GM19043 (cell line): Measurements from ENCODE around the gene DPEP3.

Experiments
- ATAC-seq: cut with Tn5 transposase; IDR thresholded peaks from one replicate; pipeline ENCODE4 v1.9.1; 2021; ENCODE audit warnings: low read depth; ENCODE audit not compliant: unreplicated experiment

Gene DPEP3

GRCh38 chr16:67967958-67968399 is 12.3 kb downstream of the DPEP3 start:
- ATAC-seq = no peak

DNA sequence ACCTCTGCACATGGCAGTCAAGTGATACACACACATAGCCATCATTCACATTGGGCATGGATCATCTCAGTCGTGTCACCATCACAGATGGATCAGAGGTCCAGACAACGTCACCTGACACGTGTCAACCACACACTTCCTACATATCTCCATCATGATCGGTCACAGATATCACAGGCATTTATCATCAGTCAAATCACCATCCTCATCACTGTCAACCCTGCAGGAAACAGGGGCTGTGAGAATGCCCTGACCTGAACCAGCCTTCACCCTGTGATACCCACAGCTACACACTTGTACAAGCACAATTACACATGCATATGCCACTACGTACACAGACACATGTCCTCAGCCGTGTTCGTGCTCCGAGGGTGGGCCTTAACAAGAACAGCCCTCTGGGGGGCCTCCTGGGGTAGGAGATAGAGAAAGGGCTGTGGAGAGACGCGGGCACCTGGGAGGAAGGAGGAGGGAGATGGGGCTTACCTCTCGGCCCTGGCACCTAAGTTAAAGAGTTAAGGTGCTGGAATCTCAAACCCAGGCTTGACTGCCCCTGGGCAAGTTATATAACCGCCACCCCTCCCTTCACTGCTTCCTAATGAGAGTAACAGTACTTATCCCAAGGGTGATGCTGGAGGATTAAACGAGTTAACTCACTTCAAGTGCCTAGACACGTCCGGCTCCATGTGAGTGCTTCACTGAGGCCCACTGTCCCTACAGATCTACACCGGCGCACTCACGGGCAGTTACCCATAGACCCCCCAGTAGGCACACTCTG is 12.9 kb downstream of the DPEP3 start:
- no peak for ATAC-seq

DNA sequence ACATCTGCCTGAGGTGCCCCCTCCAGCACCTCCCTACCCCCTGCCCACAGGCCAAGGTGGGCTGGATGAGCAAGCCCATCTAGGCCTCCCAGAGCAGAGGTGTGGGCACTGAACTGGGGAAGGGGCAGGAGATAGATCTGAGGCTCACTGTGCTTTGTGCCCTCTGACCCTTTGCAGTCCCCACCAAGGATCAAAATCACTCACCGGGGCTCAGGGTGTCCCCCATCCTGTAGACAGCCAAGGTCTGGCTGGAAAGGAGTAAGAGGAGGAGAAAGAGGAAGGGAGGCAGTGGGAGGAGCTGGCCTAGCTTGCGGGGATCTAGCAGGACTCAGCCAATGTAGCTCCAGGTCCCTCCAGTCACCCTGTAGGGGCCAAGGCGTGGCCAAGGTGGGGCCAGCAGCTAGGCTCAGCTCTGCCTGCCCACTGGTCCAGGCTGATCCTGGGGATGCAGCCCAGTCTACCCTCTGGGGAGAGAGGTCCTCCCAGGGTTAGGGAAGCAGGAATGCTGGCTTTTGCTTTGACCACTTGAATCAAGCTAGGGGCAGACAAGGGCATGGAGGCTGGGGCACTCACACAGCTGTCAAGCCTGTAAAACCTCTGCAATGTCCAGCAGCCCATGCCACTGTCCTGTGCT is 13.6 kb downstream of the DPEP3 start:
- ATAC-seq = no peak

GRCh38 chr16:67965668-67966548 is 14.4 kb downstream of the DPEP3 start:
- no peak for ATAC-seq

- no peak for ATAC-seq
These were observed 15.7 kb downstream of the DPEP3 start for GRCh38 chr16:67964477-67965131.

- no peak for ATAC-seq
These were observed 16.5 kb downstream of the DPEP3 start for GRCh38 chr16:67963662-67964321.

- ATAC-seq = no peak
These were observed 17.0 kb downstream of the DPEP3 start for GRCh38 chr16:67963292-67963661.

DNA sequence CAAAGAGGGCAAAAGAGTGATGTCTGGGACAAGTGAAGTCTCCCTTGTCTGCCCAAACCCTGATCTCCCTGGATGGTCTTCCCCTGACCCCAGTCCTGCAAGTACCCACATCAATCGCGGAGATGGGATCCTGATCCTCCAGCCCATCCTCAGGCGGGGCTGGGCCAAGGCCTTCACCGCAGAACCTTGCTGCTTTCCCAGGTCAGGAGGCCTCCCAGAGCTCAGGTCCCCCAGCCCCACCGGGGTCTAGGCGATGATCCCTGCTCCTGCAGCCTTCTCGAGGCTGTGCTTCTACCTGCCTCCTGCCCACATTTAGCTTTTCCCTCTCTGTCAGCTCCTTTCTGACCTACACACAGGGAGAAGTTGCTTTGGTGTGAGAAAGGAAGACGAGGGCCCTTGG is 18.2 kb downstream of the DPEP3 start:
- ATAC-seq = no peak

DNA sequence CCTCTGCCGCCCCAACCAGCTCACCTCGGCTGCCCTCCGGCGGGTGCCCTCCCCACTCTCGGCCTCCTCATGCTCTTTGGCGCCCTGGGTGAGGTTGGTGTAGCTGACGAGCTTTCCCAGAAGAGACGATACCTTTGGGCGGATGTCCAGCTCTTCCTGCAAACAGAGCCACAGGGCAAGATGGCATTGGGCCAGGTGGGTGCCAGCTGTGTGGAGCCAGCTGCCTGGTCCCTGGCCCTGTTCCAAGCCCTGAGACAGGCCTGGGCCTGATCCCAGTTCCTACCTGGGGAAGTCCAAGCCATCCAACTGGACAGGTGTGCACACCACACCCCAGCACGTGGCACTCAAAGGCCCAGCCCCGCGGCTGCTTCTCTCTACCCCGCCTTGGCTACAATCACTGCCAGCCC is 18.7 kb downstream of the DPEP3 start:
- no peak for ATAC-seq

GRCh38 chr16:67959536-67960329 is 20.6 kb downstream of the DPEP3 start:
- ATAC-seq = no peak

DNA sequence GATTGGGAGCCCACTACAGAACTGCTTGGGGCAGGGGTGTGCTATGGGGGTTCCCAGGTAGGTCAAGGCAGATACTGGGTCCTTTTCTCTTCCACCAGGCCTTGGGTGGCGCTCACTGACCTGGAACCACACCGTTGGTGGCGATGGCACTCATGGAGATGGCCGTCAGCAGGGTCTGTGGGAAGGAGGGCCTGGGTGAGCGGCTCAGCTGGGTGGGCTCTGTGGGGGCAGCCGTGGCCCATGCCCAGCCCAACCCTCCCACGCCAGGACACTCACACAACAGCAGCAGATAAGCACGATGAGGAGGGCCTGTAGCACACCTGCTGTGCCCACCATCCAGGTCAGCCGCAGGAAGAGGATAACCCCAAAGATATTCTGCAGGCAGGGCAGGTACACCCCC is 22.7 kb downstream of the DPEP3 start:
- no peak for ATAC-seq

DNA sequence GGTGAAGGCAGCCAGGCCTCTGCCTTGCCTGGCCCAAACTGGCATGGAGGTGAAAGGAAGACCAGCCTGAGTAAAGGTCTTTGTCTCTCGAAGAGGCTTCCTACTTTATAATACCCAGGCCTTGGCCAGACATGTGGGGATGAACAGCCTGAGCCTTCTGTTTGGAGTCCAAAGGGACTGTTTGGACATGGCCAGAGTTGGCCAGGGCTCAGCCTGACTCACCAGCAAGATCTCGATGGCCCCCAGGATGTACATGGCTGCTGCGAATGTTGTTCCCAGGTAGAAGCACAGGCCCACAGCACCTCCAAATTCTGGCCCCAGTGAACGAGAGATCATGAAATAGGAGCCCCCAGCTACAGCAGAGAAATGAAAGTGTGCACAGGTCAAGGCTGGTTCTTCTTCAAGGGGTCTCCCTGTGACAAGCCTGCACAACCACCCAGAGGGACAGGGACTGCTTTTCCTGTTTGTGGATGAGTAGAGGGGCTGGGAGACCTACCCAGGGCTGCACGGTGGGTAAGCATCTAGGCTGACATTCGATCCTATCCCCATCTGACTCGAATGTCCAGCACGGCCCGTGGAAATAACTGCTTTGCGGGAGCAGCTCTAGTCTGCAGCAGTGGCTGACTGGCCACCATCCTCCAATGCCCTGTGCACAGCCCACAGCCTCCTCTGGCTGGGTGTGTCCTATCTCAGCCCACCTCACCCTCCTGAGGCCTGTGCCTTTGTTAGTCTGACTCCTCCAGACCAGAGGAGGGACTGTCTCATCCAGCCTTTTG is 25.7 kb downstream of the DPEP3 start:
- no peak for ATAC-seq

- no peak for ATAC-seq
These were observed 26.5 kb downstream of the DPEP3 start for GRCh38 chr16:67953641-67954375.

- no peak for ATAC-seq
These were observed 28.8 kb downstream of the DPEP3 start for GRCh38 chr16:67951485-67951884.

DNA sequence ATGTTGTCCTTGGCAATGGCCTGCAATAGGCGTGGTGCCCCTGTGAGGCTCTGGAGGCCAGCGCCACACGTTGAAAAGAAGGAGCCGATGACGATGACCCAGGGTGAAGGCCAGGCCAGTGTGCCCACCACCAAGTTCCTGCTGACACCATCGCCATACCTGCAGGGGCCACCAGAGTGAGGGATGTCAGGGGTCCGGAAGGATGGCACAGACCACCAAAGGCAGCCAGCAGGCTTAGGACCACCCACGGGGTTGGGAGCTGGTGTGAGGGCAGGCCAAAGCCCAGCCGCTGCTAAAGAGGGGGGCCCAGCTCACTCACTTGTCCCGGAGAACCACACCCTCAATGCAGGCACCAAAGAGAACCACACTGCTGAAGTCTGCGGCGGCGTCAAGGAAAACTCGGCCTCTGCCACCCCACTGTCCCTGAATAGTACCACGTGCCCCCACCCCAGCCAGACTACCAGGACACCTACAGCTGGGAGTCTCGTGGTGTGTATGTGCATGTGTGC is 29.9 kb downstream of the DPEP3 start:
- ATAC-seq = no peak

GRCh38 chr16:67949645-67950044 is 30.7 kb downstream of the DPEP3 start:
- no peak for ATAC-seq

GRCh38 chr16:67948015-67948414 is 32.3 kb downstream of the DPEP3 start:
- ATAC-seq = no peak
